PFSK-1 (cell line): ENCODE data around the gene TMEM255A.

Source experiments
- FOXP2 ChIP-seq: optimal IDR thresholded peaks from 2 replicates; pipeline ENCODE3; 2011; ENCODE audit warnings: borderline replicate concordance, control low read depth, inconsistent platforms; ENCODE audit not compliant: insufficient read depth; ENCODE audit errors: extremely low read length, extremely low read depth
- POLR2AphosphoS5 ChIP-seq: IDR thresholded peaks from 2 replicates; pipeline ENCODE4 v1.6.1; 2012; ENCODE audit warnings: low read depth, mild to moderate bottlenecking, control low read depth, low read length, moderate library complexity
- SIN3A ChIP-seq: IDR thresholded peaks from 2 replicates; pipeline ENCODE4 v1.6.1; 2012; ENCODE audit warnings: mild to moderate bottlenecking, low read length, moderate library complexity, borderline replicate concordance; ENCODE audit not compliant: insufficient read depth
- TAF1 ChIP-seq: IDR thresholded peaks from 2 replicates; pipeline ENCODE4 v1.6.1; 2012; ENCODE audit warnings: low read length, control low read depth, borderline replicate concordance; ENCODE audit not compliant: insufficient read depth
- TF ChIP-seq, protein P1 (sequence below), 2 experiments: IDR thresholded peaks; 2 replicates each; pipeline versions ENCODE4 v1.6.1 to v1.8.0; 2011 to 2012; ENCODE audit warnings: low read depth in 2 of 2, low read length in 2 of 2, control low read depth in 1 of 2, inconsistent platforms in 1 of 2, mild to moderate bottlenecking in 1 of 2, moderate library complexity in 1 of 2; ENCODE audit not compliant: insufficient read depth in 1 of 2

TMEM255A gene

DNA sequence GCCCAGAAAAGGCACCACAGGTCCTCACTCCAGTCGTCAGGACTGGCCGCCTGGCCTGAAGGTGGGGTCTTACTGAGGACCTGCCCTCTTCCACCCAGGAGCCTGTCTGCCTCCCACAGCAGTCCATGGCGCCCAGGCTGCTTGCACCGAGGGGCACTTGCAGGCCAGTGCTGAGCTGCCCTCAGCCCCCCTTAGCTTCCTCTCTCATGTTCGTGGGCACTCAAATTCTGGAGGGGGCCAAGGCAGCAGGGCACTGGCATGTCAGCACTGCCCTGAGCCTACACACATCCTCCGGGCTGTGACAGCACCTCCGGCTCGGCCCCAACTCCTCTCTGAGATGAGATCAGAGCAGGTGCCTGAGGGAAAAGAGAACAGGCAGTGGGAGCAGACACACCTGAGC is 87.9 kb downstream of the TMEM255A start:
- no peak for TF ChIP-seq SIN3A
- no peak for TF ChIP-seq POLR2AphosphoS5
- TF ChIP-seq TAF1: no peak
- TF ChIP-seq FOXP2: no peak
- TF ChIP-seq, protein P1, sequence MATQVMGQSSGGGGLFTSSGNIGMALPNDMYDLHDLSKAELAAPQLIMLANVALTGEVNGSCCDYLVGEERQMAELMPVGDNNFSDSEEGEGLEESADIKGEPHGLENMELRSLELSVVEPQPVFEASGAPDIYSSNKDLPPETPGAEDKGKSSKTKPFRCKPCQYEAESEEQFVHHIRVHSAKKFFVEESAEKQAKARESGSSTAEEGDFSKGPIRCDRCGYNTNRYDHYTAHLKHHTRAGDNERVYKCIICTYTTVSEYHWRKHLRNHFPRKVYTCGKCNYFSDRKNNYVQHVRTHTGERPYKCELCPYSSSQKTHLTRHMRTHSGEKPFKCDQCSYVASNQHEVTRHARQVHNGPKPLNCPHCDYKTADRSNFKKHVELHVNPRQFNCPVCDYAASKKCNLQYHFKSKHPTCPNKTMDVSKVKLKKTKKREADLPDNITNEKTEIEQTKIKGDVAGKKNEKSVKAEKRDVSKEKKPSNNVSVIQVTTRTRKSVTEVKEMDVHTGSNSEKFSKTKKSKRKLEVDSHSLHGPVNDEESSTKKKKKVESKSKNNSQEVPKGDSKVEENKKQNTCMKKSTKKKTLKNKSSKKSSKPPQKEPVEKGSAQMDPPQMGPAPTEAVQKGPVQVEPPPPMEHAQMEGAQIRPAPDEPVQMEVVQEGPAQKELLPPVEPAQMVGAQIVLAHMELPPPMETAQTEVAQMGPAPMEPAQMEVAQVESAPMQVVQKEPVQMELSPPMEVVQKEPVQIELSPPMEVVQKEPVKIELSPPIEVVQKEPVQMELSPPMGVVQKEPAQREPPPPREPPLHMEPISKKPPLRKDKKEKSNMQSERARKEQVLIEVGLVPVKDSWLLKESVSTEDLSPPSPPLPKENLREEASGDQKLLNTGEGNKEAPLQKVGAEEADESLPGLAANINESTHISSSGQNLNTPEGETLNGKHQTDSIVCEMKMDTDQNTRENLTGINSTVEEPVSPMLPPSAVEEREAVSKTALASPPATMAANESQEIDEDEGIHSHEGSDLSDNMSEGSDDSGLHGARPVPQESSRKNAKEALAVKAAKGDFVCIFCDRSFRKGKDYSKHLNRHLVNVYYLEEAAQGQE (IDR thresholded peaks at IDR 0.05; ENCODE audit: insufficient read depth in 1 of 2, low read depth in 2 of 2, low read length in 2 of 2): no peak

DNA sequence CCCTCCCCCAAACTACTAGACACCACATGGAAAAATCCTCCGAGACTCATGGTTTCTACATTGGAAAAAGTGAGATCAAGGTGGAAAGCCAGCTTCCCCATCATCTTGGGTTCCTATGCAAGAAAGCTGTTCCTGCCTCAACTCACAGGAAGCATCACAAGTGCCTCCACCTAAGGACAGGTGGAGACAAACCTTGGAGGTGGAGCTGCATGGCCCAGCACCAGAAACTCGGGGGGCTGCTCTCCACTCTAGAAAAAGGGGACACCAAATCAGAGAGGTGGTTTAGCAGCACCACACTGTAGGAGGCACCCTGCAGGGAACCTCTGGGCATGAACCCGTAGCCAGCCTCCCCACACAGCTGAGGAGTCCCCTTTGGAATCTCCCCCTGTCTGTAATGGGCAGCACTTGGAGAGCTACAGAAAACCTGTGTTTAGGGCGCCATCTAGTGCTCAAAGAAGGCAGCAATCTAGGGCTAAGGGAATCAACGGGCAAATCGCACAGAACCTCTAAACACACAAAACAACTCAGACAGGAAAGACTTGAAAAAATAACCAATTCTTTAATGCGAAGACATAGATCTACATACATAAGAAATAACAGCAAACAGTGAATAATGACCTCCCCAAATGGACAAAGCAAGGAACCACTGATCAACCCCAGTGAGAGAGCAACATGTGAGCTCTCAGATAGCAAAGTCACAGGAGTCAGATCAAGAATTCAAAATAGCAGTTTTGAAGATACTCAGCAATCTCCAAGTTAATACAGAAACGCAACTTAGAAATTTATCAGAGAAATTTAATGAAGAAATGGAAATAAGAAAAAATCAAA is 97.6 kb downstream of the TMEM255A start:
- TF ChIP-seq SIN3A: no peak
- TF ChIP-seq, protein P1 (IDR thresholded peaks at IDR 0.05; ENCODE audit: insufficient read depth in 1 of 2, low read depth in 2 of 2, low read length in 2 of 2): peak in 1 of 2 experiments; percentile 75; a peak in 2 of 4 replicates
